GM19372 (cell line): Measurements from ENCODE around the gene UNC5CL.

Source experiments
- ATAC-seq: cut with Tn5 transposase; IDR thresholded peaks from one replicate; pipeline ENCODE4 v1.9.1; 2021; ENCODE audit warnings: mild to moderate bottlenecking, low read depth, moderate library complexity; ENCODE audit not compliant: unreplicated experiment

UNC5CL gene

DNA sequence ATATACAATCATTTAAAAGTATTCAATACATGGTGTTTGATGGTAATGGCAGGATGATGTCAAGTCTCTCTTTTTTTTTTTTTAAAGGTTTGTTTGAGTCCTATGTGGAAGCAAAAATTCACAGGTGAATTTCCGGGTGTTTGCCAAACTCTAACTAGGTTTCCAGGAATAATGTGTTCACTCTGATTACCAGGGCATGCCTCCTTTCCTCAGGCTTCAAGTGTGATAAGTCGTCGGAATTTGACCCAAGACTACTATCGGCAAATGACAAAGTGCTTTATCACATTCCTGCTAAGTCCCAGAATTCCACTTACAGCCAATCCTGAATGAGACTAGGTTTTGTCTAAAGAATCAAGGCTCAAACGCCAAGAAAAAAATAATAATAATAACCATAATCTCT lies 25.8 kb upstream of the UNC5CL start:
- ATAC-seq: no peak

DNA sequence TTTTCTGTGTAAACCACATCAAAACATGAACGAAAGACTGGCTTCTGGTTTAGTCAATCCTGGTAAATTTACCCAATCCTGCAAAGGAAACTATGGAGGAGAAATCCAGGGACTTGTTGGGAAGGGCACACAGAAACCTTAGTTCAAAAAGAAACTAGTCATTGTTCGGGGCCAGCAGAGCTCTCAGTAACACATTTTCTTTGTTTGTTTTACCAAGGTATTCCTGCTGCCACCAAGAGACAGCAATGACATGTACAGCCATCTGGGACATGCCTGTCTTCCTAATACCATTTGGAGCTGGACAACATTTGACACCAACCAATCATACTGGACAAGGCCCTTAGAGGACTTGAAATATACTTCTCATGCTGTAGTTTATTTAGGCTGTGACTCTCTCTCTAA lies 24.9 kb upstream of the UNC5CL start:
- ATAC-seq: no peak

DNA sequence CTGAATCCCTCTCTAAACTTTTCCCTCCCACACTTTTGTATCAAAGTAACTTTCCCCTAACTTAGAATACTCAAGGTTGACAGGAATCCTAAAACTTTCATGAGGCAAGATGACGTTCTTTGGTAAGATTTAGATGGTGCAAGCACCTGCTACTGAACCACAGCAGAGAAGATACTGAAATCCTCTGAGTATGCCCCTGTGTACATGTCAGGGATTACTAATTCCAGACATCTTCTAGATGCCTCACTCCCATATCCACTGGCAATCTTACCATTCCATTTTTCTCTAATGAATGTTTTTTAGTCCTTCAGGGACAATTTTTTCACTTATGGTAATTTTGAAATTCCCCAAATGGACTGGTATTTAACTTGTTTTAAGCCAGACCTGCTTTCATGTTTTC lies 23.0 kb upstream of the UNC5CL start:
- ATAC-seq: no peak

GRCh38 chr6:41061196-41061726 lies 22.2 kb upstream of the UNC5CL start:
- ATAC-seq: no peak

DNA sequence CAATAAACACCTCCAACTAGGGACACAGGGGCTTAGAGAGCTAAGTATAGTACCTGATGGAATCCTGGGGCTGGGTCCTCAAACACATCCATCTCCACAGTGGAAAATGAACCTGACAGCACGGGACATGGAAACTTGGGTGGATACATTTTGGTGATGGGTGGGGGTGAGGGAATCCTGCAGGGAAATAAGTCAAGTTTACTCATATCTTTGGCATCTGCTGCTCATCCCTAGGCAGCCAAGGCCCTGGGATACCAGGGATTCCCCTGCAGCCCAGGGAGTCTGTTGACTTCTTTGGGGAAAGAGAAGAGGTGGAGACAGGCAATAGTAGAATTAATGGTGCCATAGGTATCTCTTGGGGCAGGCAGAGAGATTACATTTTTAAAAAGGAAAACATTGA lies 20.5 kb upstream of the UNC5CL start:
- no peak for ATAC-seq

DNA sequence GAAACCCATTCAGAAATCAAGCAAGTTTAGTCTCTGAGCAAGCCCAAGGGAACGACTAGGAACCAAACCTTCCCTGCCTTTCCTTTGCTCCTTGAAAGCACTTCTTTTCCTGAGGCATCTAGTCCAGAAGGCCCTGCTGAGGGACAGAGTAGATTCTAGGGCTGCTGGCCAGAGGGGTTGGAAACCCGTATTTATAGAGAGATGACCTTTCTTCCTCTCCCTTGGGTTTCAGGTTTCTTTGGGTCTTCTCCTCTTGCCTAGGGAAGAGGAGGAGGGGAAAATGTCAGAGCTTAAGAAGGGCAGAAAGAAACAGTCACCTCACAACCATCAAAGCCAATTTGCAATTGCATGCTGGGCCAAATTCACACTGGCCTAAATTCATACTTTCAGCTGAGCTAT lies 19.8 kb upstream of the UNC5CL start:
- ATAC-seq: no peak

DNA sequence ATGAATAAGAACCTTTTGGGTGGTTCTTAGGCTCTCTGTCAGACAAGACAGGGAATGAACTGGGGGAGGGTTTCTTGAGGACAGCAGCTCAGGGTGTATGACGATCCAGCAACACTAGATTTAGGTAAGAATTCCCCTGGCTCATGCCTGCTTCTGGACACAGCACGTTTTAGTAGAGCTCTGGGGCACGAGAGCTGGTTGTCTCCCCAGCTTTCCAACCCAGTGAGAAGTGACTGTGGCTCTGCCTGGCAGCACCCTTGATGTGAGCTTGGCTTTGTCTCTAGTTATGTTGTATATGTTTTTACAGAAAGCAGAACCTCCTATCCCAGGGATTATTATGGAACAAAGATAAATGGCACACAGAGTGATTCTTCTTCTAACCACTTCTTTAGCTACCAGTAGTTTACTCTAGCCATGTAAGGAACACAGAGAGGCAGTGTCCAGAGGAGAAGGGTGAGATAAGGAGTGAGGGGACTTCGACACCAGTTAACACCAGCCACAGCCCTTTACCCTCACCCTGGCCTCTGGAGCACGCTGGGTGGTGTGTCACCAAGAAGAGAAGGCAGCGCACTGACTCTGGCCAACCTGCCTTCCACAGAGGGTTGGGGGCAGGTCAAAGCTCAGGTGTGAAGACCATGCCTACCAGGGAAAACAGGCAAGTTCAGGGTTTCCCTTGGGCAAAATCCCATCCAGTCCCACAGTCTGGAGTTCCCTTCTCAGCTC lies 17.9 kb upstream of the UNC5CL start:
- no peak for ATAC-seq

GRCh38 chr6:41055149-41055548 lies 16.1 kb upstream of the UNC5CL start:
- no peak for ATAC-seq

DNA sequence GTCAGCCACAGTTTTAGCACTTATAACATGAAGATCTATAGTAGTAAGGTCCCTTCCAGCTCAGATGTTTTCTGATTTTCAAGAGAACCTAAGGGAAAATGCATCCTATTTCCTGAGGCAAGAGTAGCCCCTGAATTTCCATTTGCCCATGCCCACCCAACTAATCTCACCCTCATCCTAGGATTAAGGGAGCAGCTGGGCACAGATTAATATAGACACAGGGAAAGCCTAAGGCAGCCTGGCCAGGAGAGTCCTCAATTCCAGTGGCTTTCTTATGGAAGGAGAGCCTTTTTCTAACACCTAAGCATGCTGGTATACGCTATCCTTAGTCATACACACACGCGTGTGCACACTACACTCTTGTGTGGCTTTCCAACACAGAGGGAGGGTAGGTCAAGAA lies 15.5 kb upstream of the UNC5CL start:
- no peak for ATAC-seq

DNA sequence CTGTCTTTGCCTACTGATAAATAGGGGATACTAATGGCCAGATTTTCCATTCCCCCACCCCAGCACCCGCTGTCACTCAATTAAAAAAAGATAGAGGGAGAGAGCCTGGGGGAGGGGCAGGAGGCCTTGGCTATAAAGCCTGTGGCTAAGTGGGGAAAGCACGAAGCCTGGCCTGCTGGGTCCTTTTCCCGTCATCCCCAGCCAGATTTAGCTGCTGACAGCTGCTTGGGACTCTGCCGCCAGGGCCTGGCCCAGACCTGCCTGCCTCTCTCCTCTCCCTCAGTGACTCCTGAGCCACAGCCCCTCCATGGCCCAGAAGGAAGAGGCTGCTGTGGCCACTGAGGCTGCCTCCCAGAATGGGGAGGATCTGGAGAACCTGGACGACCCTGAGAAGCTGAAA lies 14.0 kb upstream of the UNC5CL start, which contains the start of gene APOBEC2:
APOBEC2 (plus strand) TSS at position 162 of the 400 bp plus-strand sequence; CDS start at position 308, 146 bp downstream.
- no peak for ATAC-seq

- ATAC-seq: no peak
Measured at GRCh38 chr6:41051873-41052272, 12.9 kb upstream of the UNC5CL start.

- ATAC-seq: no peak
Measured at GRCh38 chr6:41050536-41050935, 11.5 kb upstream of the UNC5CL start.

GRCh38 chr6:41049955-41050354 lies 10.9 kb upstream of the UNC5CL start:
- no peak for ATAC-seq

DNA sequence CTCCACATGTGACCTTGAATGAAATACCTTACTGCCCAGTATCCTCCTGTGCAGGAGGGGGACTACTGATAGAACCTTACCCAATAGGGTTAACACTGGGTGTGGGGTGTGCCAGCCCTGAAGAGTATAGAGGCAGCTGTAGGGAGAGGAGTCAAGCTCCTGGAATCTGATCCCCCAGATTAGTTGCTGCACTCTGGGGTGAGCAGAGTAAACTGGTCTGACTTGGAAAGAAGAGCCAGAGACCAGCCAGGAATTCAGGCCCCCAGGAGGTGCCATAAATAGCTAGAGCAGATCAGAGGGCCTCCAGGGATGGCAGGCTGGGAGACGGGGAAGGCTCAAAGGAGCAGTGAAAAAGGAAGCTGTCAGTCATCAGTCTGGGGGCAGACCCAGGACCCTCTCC lies 10.5 kb upstream of the UNC5CL start:
- no peak for ATAC-seq

- ATAC-seq: no peak
Measured at GRCh38 chr6:41047745-41048732, 9.0 kb upstream of the UNC5CL start.

- ATAC-seq: no peak
Measured at GRCh38 chr6:41047306-41047705, 8.3 kb upstream of the UNC5CL start.

GRCh38 chr6:41046084-41046483 lies 7.1 kb upstream of the UNC5CL start:
- ATAC-seq: no peak

DNA sequence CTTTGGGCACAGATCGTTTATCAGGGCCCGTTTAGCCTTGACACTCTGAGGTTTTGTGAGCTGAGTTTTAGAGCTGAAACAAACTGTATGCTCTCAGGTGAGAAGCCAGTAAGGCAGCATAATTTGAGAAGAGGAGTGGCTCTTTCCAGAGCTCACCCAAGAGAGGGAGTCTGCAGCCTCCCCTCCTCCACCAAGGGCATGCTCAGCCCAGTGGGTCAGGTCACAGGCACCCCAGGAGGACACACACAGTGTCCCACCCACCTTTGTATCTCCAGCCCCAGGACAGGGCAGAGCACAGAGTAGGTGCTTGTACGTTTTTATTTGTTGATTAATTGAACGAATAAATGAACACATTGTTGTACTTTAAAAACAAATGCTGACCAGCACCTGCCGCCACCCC lies 6.6 kb upstream of the UNC5CL start:
- ATAC-seq: no peak

DNA sequence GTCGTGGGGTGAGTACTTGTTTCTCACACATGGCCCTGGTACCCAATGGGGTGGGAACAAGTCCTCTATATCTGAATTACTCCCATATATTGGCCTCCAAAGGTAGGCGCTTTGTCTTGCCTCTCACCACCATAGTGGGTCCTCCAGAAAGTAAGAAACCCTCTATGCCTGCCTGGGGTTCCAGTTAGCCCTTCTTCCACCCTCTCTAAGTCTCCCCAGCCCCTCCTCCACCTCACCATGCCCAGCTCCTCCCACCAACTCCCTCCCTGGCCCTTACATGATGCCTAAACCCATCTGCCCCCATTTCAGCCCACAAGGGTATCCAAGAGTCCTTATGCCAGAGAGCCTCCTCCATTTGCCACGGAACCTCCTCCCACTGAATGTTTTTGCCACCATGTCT lies 4.1 kb upstream of the UNC5CL start:
- no peak for ATAC-seq

- no peak for ATAC-seq
Measured at GRCh38 chr6:41042226-41043055, 3.4 kb upstream of the UNC5CL start, which contains the start of gene TSPO2. Gene TSPO2 (plus strand): TSS chr6:41042467. CDS start chr6:41042986, 519 bp downstream.
